T-cell (primary cell): ENCODE measurements around the gene MORN3. TPM values are rescaled to one million over a fixed set of nuclear protein-coding genes. Genes with fewer than 3 reads are reported as not detected.
"Not testable (repeated sequence)": the region's sequence is repeated elsewhere in the genome, so short reads cannot be mapped to it uniquely, and the experiment has no call there.

ENCODE experiments used
- ATAC-seq, 4 experiments: fragments of 200-7000 bp in 3 of 4; fragments of 150-1000 bp in 1 of 4; cut with Tn5 transposase; replicated peaks in 1 of 4; 1 replicate in 3 of 4; 2 replicates in 1 of 4; pipeline ENCODE4 v1.10.0; 2021; ENCODE audit warnings: moderate library complexity in 3 of 4, mild to moderate bottlenecking in 2 of 4, moderate number of reproducible peaks in 1 of 4
- CTCF ChIA-PET, 2 donors: fragments of 300-600 bp; sonication (Branson Sonifier 250); formaldehyde crosslinking; loops; one replicate each; lab custom pipeline; 2022; ENCODE audit warnings: antibody characterized with exemption in 2 of 2; lab: Charles Lee
- POLR2A ChIA-PET, 2 donors: fragments of 300-600 bp; sonication (Branson Sonifier 250); formaldehyde crosslinking; loops; one replicate each; lab custom pipeline; 2022; ENCODE audit warnings: antibody characterized with exemption in 2 of 2; lab: Charles Lee
- DNase-seq, 35 experiments: peaks; one replicate each; pipeline versions ENCODE4 v3.0.0 to v3.0.0-alpha.2; 2013 to 2023
- H3K27ac ChIP-seq: one replicate; pipeline ENCODE4 v1.5.1; 2013; ENCODE audit warnings: low read length
- H3K27me3 ChIP-seq, 2 experiments: replicated peaks in 1 of 2; 1 replicate in 1 of 2; 2 replicates in 1 of 2; pipeline versions ENCODE4 v1.6.1 to v1.7.0; 2013; ENCODE audit warnings: low read length in 1 of 2, mixed read lengths in 1 of 2; ENCODE audit not compliant: control insufficient read depth in 2 of 2, insufficient read depth in 2 of 2; ENCODE audit errors: extremely low read depth in 1 of 2
- H3K36me3 ChIP-seq, 2 donors: 1 replicate in 1 of 2; 2 replicates in 1 of 2; pipeline versions ENCODE4 v1.6.1 to v1.7.0; 2013; ENCODE audit warnings: low read length in 1 of 2; ENCODE audit not compliant: control insufficient read depth in 2 of 2, insufficient read depth in 1 of 2; ENCODE audit errors: extremely low read depth in 1 of 2
- H3K4me1 ChIP-seq, 2 experiments: 1 replicate in 1 of 2; 2 replicates in 1 of 2; pipeline versions ENCODE4 v1.6.1 to v1.7.0; 2013; ENCODE audit warnings: low read length in 2 of 2, mixed read lengths in 1 of 2; ENCODE audit not compliant: insufficient read depth in 2 of 2, control insufficient read depth in 1 of 2; ENCODE audit errors: extremely low read depth in 1 of 2
- H3K4me3 ChIP-seq, 2 donors: 1 replicate in 1 of 2; 2 replicates in 1 of 2; pipeline versions ENCODE4 v1.5.1 to v1.7.0; 2013; ENCODE audit warnings: mild to moderate bottlenecking in 2 of 2, low read length in 1 of 2, moderate library complexity in 1 of 2; ENCODE audit not compliant: control insufficient read depth in 1 of 2; ENCODE audit errors: extremely low read depth in 1 of 2
- H3K9me3 ChIP-seq: 2 replicates; pipeline ENCODE4 v1.7.0; 2013
- H3K27ac Mint-ChIP-seq, 2 donors: one replicate each; pipeline ENCODE4 v1.8.0; 2020 to 2021; ENCODE audit warnings: mild to moderate bottlenecking in 2 of 2, mixed read lengths in 2 of 2
- H3K27me3 Mint-ChIP-seq, 2 donors: one replicate each; pipeline ENCODE4 v1.8.0; 2021 to 2022; ENCODE audit warnings: mixed read lengths in 2 of 2
- H3K36me3 Mint-ChIP-seq: one replicate; pipeline ENCODE4 v1.8.0; 2021; ENCODE audit warnings: mixed read lengths
- H3K4me1 Mint-ChIP-seq, 3 donors: one replicate each; pipeline ENCODE4 v1.8.0; 2020 to 2022; ENCODE audit warnings: mixed read lengths in 3 of 3, mild to moderate bottlenecking in 1 of 3
- H3K4me3 Mint-ChIP-seq, 3 donors: one replicate each; pipeline ENCODE4 v1.8.0; 2020 to 2022; ENCODE audit warnings: mild to moderate bottlenecking in 3 of 3, mixed read lengths in 3 of 3, moderate library complexity in 3 of 3
- H3K9me3 Mint-ChIP-seq, 3 donors: one replicate each; pipeline ENCODE4 v1.8.0; 2020 to 2022; ENCODE audit warnings: mixed read lengths in 3 of 3
- WGBS: methylation state at CpG from one replicate; pipeline ENCODE4 v1.1.5; 2013; ENCODE audit warnings: missing lambda C conversion rate; ENCODE audit not compliant: insufficient coverage; 5-methylcytosine and 5-hydroxymethylcytosine counted together
- total RNA-seq, 35 experiments: library from RNA in 6 of 35; stranded (reverse) in 6 of 35; fragments of 120-200 nt in 1 of 35; gene quantifications; one replicate each; pipeline versions ENCODE4 v1.2.1 to v1.2.4 and lab custom pipeline; 2013 to 2026

The MORN3 gene
- total RNA-seq, 5 donors from 2014 or later (not counting 1 experiment from before 2014, with no cell fraction given) = 3.9 to 17.6 (median 8.3) TPM

GRCh38 chr12:121697093-121697698 is 27.7 kb upstream of the MORN3 start:
- DNase-seq = peak in 7 of 35 experiments; percentile 14 to 77 (median 38)
- POLR2A ChIA-PET = interaction anchor here in 1 of 2 donors (0.7 kb wide), 2 partner anchors 78 to 94 kb away, joined by 6 to 8 read pairs; no protein-coding TSS in a partner anchor
- H3K9me3 Mint-ChIP-seq = no peaks in the 10 kb centered on the region
- WGBS = 52% methylated on average over 3 of the region's 9 CpGs
- Histone ChIP-seq H3K36me3 (no peaks in the 10 kb centered on the region), H3K4me1 (peaks cover 0 to 5% of the 10 kb centered on the region in 2 experiments), H3K4me3 (no peak overlapping the region), H3K27me3 (peaks cover 0 to 2% of the 10 kb centered on the region in 2 experiments), H3K9me3 (no peaks in the 10 kb centered on the region), H3K27ac (no peak overlapping the region)
- no peak overlapping the region for H3K27ac Mint-ChIP-seq
- no peak overlapping the region for H3K4me3 Mint-ChIP-seq
- H3K4me1 Mint-ChIP-seq = peaks cover 0 to 5% (median 2%) of the 10 kb centered on the region in 3 donors
- H3K36me3 Mint-ChIP-seq = no peaks in the 10 kb centered on the region
- CTCF ChIA-PET = interaction anchor here (0.6 to 1.0 kb wide), 5 partner anchors 14 to 290 kb away, joined by 3 to 5 read pairs (median 3); partner anchors contain the start of gene RHOF (in 1 of the 2)
- H3K27me3 Mint-ChIP-seq = no peaks in the 10 kb centered on the region
- ATAC-seq = peak; percentile 36 to 58 (median 42)

DNA sequence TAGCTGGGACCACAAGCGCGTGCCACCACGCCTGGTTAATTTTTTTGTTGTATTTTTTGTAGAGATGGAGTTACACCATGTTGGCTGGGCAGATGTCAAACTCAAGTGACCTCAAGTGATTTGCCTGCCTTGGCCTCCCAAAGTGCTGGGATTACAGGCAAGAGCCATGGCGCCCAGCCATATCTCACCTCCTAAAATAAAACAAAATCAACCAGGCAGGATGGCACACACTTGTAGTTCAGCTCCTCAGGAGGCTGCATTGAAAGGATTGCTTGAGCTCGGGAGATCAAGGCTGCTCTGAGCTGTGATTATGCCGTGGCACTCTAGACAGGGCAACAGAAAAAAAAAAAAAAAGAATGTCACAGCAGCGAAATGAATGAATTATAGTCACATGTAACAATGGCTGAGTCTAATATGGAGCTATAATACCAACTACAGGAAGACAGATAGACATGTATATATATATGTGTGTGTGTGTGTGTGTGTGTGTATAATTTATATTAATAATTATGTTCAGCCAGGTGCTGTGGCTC is 23.8 kb upstream of the MORN3 start:
- no peak overlapping the region for H3K27ac Mint-ChIP-seq
- no peaks in the 10 kb centered on the region for H3K36me3 ChIP-seq
- peaks cover 0 to 5% of the 10 kb centered on the region in 2 experiments for H3K4me1 ChIP-seq
- H3K36me3 Mint-ChIP-seq = no peaks in the 10 kb centered on the region
- no peaks in the 10 kb centered on the region for H3K9me3 Mint-ChIP-seq
- H3K4me3 ChIP-seq = no peak overlapping the region
- POLR2A ChIA-PET = interaction anchor here in 1 of 2 donors (0.6 kb wide), 1 partner anchor 71 kb away, joined by 3 read pairs; no protein-coding TSS in a partner anchor
- H3K9me3 ChIP-seq = no peaks in the 10 kb centered on the region
- no peaks in the 10 kb centered on the region for H3K27me3 Mint-ChIP-seq
- CTCF ChIA-PET = interaction anchor here in 1 of 2 donors (0.5 to 0.9 kb wide), 4 partner anchors 17 to 101 kb away, joined by 3 to 5 read pairs (median 4); partner anchors contain the start of gene RHOF
- ATAC-seq (no peak), DNase-seq (no peak)
- peaks cover 0 to 2% of the 10 kb centered on the region in 2 experiments for H3K27me3 ChIP-seq
- peaks cover 0 to 5% (median 2%) of the 10 kb centered on the region in 3 donors for H3K4me1 Mint-ChIP-seq
- no peak overlapping the region for H3K4me3 Mint-ChIP-seq
- WGBS = 83% methylated on average over 1 of the region's 7 CpGs
- H3K27ac ChIP-seq = no peak overlapping the region

GRCh38 chr12:121692744-121693143 is 23.3 kb upstream of the MORN3 start:
- H3K27me3 Mint-ChIP-seq, H3K4me3 ChIP-seq, H3K4me1 ChIP-seq, H3K27ac Mint-ChIP-seq, H3K27ac ChIP-seq, ATAC-seq, H3K9me3 ChIP-seq, POLR2A ChIA-PET, H3K4me1 Mint-ChIP-seq, H3K9me3 Mint-ChIP-seq, H3K27me3 ChIP-seq, DNase-seq, H3K4me3 Mint-ChIP-seq, H3K36me3 ChIP-seq, H3K36me3 Mint-ChIP-seq: not testable (repeated sequence)
- 87% methylated on average over 3 of the region's 3 CpGs for WGBS
- CTCF ChIA-PET = interaction anchor here in 1 of 2 donors (0.5 kb wide), 1 partner anchor 84 kb away, joined by 3 read pairs; no protein-coding TSS in a partner anchor

GRCh38 chr12:121689430-121689829 is 20.0 kb upstream of the MORN3 start:
- no peak overlapping the region for H3K4me3 ChIP-seq
- Mint-ChIP-seq H3K27ac (peak overlapping the region in 1 of 2 donors; percentile 28), H3K4me1 (peaks cover 7 to 12% (median 9%) of the 10 kb centered on the region in 3 donors), H3K9me3 (no peaks in the 10 kb centered on the region), H3K27me3 (no peaks in the 10 kb centered on the region), H3K4me3 (no peak overlapping the region), H3K36me3 (no peaks in the 10 kb centered on the region)
- DNase-seq (no peak), ATAC-seq (no peak)
- H3K4me1 ChIP-seq = peaks cover 4 to 16% of the 10 kb centered on the region in 2 experiments
- no peaks in the 10 kb centered on the region for H3K36me3 ChIP-seq
- H3K27me3 ChIP-seq = peaks cover 0 to 2% of the 10 kb centered on the region in 2 experiments
- no peak overlapping the region for H3K27ac ChIP-seq
- ChIA-PET POLR2A (no interaction called here), CTCF (interaction anchor here in 1 of 2 donors (1.2 kb wide), 1 partner anchor 122 kb away, joined by 3 read pairs; no protein-coding TSS in a partner anchor)
- 100% methylated on average over 1 of the region's 2 CpGs for WGBS
- no peaks in the 10 kb centered on the region for H3K9me3 ChIP-seq

- Mint-ChIP-seq H3K4me3 (no peak overlapping the region), H3K36me3 (no peaks in the 10 kb centered on the region), H3K27ac (peak overlapping the region in 1 of 2 donors; percentile 28), H3K4me1 (peaks cover 7 to 12% (median 9%) of the 10 kb centered on the region in 3 donors), H3K9me3 (no peaks in the 10 kb centered on the region), H3K27me3 (no peaks in the 10 kb centered on the region)
- ATAC-seq (no peak), DNase-seq (no peak)
- Histone ChIP-seq H3K9me3 (no peaks in the 10 kb centered on the region), H3K4me1 (peaks cover 4 to 16% of the 10 kb centered on the region in 2 experiments), H3K27me3 (peaks cover 0 to 2% of the 10 kb centered on the region in 2 experiments), H3K36me3 (no peaks in the 10 kb centered on the region), H3K4me3 (no peak overlapping the region), H3K27ac (no peak overlapping the region)
- 100% methylated on average over 1 of the region's 3 CpGs for WGBS
- POLR2A ChIA-PET = no interaction called here
- CTCF ChIA-PET = no interaction called here
These were observed 19.5 kb upstream of the MORN3 start for GRCh38 chr12:121688966-121689365.

- ATAC-seq, H3K4me3 Mint-ChIP-seq, H3K4me1 Mint-ChIP-seq, H3K27ac ChIP-seq, H3K9me3 ChIP-seq, DNase-seq, H3K4me1 ChIP-seq, H3K27me3 Mint-ChIP-seq, H3K36me3 Mint-ChIP-seq, H3K4me3 ChIP-seq, H3K27me3 ChIP-seq, H3K27ac Mint-ChIP-seq, H3K9me3 Mint-ChIP-seq, H3K36me3 ChIP-seq: not testable (repeated sequence)
- ChIA-PET POLR2A (interaction anchor here in 1 of 2 donors (0.6 to 0.7 kb wide), 2 partner anchors 7 to 279 kb away, joined by 4 to 9 read pairs; no protein-coding TSS in a partner anchor), CTCF (interaction anchor here (0.6 to 1.3 kb wide), 4 partner anchors 51 to 127 kb away, joined by 3 to 6 read pairs (median 4); no protein-coding TSS in a partner anchor)
- 90% methylated on average over 7 of the region's 13 CpGs for WGBS
These were observed 10.3 kb upstream of the MORN3 start for GRCh38 chr12:121679661-121680197.
